Naive thymus-derived CD8-positive, alpha-beta T cell (primary cell): ENCODE data around the gene GYG1. TPM values are rescaled to one million over a fixed set of nuclear protein-coding genes. Genes with fewer than 3 reads are reported as not detected.

ENCODE experiments used
- ATAC-seq, 2 donors: fragments of 150-1000 bp; cut with Tn5 transposase in 1 of 2; sonication (Bioruptor Pico), chemical (Tn5 transposase) in 1 of 2; 1 replicate in 1 of 2; 2 replicates in 1 of 2; pipeline ENCODE4 v1.10.0; 2021; ENCODE audit warnings: mild to moderate bottlenecking in 2 of 2, moderate library complexity in 2 of 2
- POLR2A ChIA-PET: fragments of 350-600 bp; sonication (Branson Sonifier 250); formaldehyde crosslinking; loops from one replicate; lab custom pipeline; 2021; ENCODE audit warnings: antibody characterized with exemption; lab: Charles Lee
- DNase-seq, 10 donors: peaks; one replicate each; pipeline versions ENCODE4 v3.0.0 to v3.0.0-alpha.2; 2020 to 2022
- H3K27ac Mint-ChIP-seq, 10 donors: one replicate each; pipeline ENCODE4 v1.8.0; 2020 to 2022; ENCODE audit warnings: mild to moderate bottlenecking in 10 of 10, mixed read lengths in 10 of 10, moderate library complexity in 4 of 10, inconsistent platforms in 1 of 10
- H3K27me3 Mint-ChIP-seq, 5 donors: one replicate each; pipeline ENCODE4 v1.8.0; 2021 to 2022; ENCODE audit warnings: mixed read lengths in 5 of 5
- H3K36me3 Mint-ChIP-seq, 3 donors: one replicate each; pipeline ENCODE4 v1.8.0; 2020 to 2022; ENCODE audit warnings: mixed read lengths in 3 of 3, mild to moderate bottlenecking in 2 of 3, inconsistent platforms in 1 of 3
- H3K4me1 Mint-ChIP-seq, 4 donors: one replicate each; pipeline ENCODE4 v1.8.0; 2021 to 2022; ENCODE audit warnings: mixed read lengths in 4 of 4
- H3K4me3 Mint-ChIP-seq, 10 donors: one replicate each; pipeline ENCODE4 v1.8.0; 2020 to 2022; ENCODE audit warnings: mild to moderate bottlenecking in 10 of 10, mixed read lengths in 10 of 10, moderate library complexity in 6 of 10, inconsistent platforms in 1 of 10
- H3K9me3 Mint-ChIP-seq, 9 donors: one replicate each; pipeline ENCODE4 v1.8.0; 2020 to 2022; ENCODE audit warnings: mixed read lengths in 9 of 9, mild to moderate bottlenecking in 3 of 9, inconsistent platforms in 1 of 9, moderate library complexity in 1 of 9
- polyA plus RNA-seq, 3 donors: library from polyadenylated mRNA; unstranded; fragments of 300-500 nt; fragmentation: Illumina TruSeq; gene quantifications; one replicate each; pipeline ENCODE4 v1.2.3, GENCODE V29; 2021
- total RNA-seq, 8 experiments: library from RNA in 2 of 8; stranded (reverse) in 2 of 8; gene quantifications; one replicate each; pipeline ENCODE4 v1.2.3 and lab custom pipeline; 2021 to 2026

Gene GYG1
- total and polyA plus RNA-seq, 5 experiments from 2014 or later, result 18.7 to 28.0 (median 23.4) TPM

DNA sequence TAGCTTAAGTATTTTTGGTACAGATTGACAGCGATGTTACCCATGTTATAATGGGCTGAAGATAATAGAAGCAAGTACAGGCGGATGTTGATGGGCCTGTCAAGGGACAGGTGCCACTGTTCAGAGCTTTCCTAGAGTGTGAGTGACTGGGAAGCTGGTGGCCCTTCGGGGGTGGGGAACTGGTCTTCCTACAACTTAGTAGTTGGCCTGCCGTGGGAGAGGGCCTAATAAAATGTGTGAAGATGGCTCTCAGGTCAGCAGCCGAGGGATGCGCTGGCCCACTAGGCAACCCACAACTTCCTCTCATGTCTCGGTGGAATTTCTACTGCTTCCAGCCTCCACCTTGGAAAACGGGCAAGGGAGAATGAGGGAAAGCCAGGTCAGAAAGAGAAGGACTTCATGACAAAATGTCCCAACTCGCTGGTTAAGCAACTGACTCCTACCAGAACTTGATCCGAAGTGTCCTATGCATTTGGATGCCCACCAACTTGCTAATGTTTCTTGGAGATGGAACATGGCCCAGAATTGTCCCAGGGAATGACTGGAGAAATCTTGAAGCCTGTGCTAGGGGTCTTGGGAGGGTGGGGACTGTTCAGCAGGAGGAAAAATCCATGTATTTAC, 1.4 kb downstream of the GYG1 start:
- ATAC-seq (no peak), DNase-seq (no peak)
- H3K27me3 Mint-ChIP-seq, result no peaks in the 10 kb centered on the region
- no peaks in the 10 kb centered on the region for H3K9me3 Mint-ChIP-seq
- H3K4me3 Mint-ChIP-seq, result peak overlapping the region; percentile 70 to 86 (median 79)
- POLR2A ChIA-PET, result interaction anchor here (1.0 to 2.9 kb wide), 4 partner anchors 8 to 136 kb away, joined by 3 to 11 read pairs (median 4); no protein-coding TSS in a partner anchor
- H3K36me3 Mint-ChIP-seq, result peaks cover 0 to 27% (median 9%) of the 10 kb centered on the region in 3 donors
- H3K4me1 Mint-ChIP-seq, result peaks cover 0 to 36% (median 31%) of the 10 kb centered on the region in 4 donors
- H3K27ac Mint-ChIP-seq, result peak overlapping the region; percentile 57 to 89 (median 78)

DNA sequence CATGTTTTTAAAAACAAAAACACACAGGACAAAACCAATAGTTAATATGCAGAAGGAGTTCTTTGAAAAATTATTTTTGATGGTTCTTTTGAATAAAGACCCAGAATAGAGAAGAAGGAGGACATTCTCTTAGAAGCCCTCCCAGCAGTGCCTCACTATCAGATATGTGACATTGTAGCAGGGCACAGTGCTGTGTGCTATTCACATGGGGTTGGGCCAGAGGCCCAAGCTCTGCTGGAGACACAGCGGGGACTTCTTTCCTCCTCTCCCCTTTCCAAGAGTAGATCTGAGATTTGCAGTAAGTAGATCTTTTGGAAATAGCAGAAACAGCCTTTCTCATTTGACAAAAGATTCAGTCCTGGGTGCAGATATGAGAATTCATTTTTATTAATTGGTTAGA, 6.3 kb downstream of the GYG1 start:
- ATAC-seq, result no peak
- Mint-ChIP-seq H3K27me3 (no peaks in the 10 kb centered on the region), H3K36me3 (peaks cover 0 to 54% (median 20%) of the 10 kb centered on the region in 3 donors), H3K4me3 (no peak overlapping the region), H3K27ac (peak overlapping the region in 4 of 10 donors; percentile 44 to 85 (median 61)), H3K9me3 (no peaks in the 10 kb centered on the region), H3K4me1 (peaks cover 0 to 29% (median 26%) of the 10 kb centered on the region in 4 donors)
- POLR2A ChIA-PET, result interaction anchor here (1.0 kb wide), 1 partner anchor 131 kb away, joined by 3 read pairs; no protein-coding TSS in a partner anchor
- no peak for DNase-seq

DNA sequence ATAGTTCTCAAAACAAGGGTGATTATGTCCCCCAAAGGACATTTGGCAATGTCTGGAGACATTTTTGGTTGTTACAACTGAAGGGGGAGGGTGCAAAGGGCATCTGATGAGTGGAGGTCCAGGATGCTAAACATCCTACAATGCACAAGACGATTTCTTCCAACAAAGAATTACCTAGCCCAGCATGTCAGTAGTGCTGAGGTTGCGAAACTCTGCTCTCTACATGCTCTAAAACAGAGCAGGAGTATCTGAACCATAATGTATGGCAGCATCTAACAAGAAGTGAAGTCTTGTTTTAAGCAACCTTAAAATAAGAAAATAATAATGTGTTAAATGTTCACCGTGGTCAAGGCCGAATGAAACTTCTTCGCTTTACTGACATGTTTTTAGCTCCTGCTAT, 7.0 kb downstream of the GYG1 start:
- peaks cover 0 to 22% (median 20%) of the 10 kb centered on the region in 4 donors for H3K4me1 Mint-ChIP-seq
- H3K27ac Mint-ChIP-seq, result peak overlapping the region in 8 of 10 donors; percentile 2 to 85 (median 60)
- H3K36me3 Mint-ChIP-seq, result peaks cover 0 to 56% (median 20%) of the 10 kb centered on the region in 3 donors
- DNase-seq, result no peak
- H3K9me3 Mint-ChIP-seq, result no peaks in the 10 kb centered on the region
- POLR2A ChIA-PET, result interaction anchor here (0.8 kb wide), 1 partner anchor 42 kb away, joined by 3 read pairs; no protein-coding TSS in a partner anchor
- H3K4me3 Mint-ChIP-seq, result peak overlapping the region in 1 of 10 donors; percentile 4
- H3K27me3 Mint-ChIP-seq, result no peaks in the 10 kb centered on the region
- ATAC-seq, result no peak

DNA sequence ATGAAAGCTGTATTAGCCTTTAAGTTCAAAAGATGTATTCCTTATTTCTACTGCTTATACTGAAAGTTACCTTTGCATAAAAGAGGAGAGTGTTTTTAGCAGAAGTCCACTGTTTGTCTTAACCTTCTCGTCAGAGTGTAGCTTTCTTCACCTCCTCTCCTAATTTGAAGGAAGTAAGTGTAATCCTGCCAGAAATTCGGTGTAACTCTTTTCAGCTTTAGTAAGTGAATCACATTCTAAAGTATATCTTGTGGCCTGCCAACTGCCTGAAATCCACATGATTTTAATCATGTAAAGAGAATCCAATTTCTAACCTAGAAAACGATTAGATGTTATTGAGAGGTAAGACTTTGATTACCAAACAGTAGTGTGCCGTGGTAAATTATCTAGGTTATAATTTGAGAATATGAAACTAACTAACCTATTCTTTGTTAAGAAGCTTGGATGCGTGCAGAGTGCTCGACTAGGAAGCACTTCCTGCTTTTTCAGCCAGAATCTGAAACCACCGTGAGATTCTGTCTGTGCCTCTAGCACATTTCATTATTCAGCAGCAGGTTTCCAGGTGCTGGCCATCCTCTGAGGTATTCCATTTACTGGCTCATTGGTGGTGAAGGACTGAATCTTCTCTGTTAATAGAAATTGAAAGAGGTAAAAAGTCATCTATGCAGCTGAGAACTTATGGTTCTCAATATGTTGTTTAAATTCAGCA, 7.5 kb downstream of the GYG1 start:
- Mint-ChIP-seq H3K4me3 (peak overlapping the region in 4 of 10 donors; percentile 4 to 46 (median 25)), H3K4me1 (peaks cover 0 to 19% (median 15%) of the 10 kb centered on the region in 4 donors), H3K27ac (peak overlapping the region in 9 of 10 donors; percentile 38 to 85 (median 62)), H3K9me3 (no peaks in the 10 kb centered on the region), H3K27me3 (no peaks in the 10 kb centered on the region), H3K36me3 (peaks cover 0 to 58% (median 22%) of the 10 kb centered on the region in 3 donors)
- no peak for DNase-seq
- POLR2A ChIA-PET, result interaction anchor here (0.6 to 0.8 kb wide), 2 partner anchors 11 to 43 kb away, joined by 3 to 5 read pairs; no protein-coding TSS in a partner anchor
- ATAC-seq, result peak in 1 of 2 donors; percentile 40

DNA sequence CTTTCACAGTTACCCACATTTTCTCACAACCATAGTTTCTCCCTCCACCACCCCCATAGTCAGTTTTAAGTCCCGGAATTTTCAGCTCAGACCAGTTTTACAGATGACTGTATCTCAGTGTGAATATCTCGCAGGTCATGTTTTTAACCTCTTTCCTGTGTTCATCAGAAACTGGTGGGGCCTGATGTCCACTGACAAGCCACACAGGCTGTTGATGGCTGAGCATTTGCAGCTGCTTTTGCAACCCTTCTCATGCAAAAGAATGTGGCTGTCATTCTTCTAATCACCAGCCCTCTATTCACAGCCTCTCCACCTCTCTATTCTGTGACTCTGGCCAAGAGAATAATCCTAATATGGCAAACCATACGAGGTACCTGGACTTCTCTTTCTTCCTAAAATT, 8.5 kb downstream of the GYG1 start:
- POLR2A ChIA-PET, result no interaction called here
- Mint-ChIP-seq H3K27me3 (no peaks in the 10 kb centered on the region), H3K9me3 (no peaks in the 10 kb centered on the region), H3K27ac (peak overlapping the region in 2 of 10 donors; percentile 69 to 78), H3K36me3 (peaks cover 0 to 64% (median 24%) of the 10 kb centered on the region in 3 donors), H3K4me1 (peaks cover 0 to 23% (median 15%) of the 10 kb centered on the region in 4 donors), H3K4me3 (no peak overlapping the region)
- DNase-seq (no peak), ATAC-seq (no peak)

DNA sequence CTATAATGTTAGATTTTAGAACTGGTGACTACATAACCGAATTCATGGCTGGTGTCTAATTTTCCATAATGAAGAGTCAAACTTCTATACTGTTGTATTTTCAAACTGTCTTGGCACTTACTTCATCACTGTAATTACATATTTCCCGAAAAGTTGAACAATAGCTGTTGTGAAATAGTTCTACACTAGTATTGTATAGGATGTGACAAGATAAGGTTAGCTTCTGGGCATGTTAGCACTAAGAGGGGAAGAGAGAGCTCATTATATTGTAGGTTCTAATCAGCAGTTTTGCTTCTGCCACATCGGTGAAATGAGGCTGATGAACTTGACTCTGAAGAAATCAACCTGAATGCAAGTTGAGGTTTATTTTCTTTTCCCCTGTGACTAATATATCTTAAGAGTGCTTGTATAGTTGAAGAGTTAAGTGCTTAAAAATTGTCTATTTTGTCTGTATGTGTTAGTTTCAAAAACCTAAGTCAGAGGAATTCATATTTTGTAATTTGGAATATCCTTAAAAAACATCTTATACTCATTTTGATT, 8.9 kb downstream of the GYG1 start:
- Mint-ChIP-seq H3K9me3 (no peaks in the 10 kb centered on the region), H3K27ac (peak overlapping the region in 2 of 10 donors; percentile 69 to 78), H3K4me1 (peaks cover 0 to 23% (median 15%) of the 10 kb centered on the region in 4 donors), H3K27me3 (no peaks in the 10 kb centered on the region), H3K4me3 (no peak overlapping the region), H3K36me3 (peaks cover 0 to 60% (median 22%) of the 10 kb centered on the region in 3 donors)
- no peak for ATAC-seq
- POLR2A ChIA-PET, result interaction anchor here (1.0 kb wide), 1 partner anchor 8 kb away, joined by 4 read pairs; no protein-coding TSS in a partner anchor
- no peak for DNase-seq

DNA sequence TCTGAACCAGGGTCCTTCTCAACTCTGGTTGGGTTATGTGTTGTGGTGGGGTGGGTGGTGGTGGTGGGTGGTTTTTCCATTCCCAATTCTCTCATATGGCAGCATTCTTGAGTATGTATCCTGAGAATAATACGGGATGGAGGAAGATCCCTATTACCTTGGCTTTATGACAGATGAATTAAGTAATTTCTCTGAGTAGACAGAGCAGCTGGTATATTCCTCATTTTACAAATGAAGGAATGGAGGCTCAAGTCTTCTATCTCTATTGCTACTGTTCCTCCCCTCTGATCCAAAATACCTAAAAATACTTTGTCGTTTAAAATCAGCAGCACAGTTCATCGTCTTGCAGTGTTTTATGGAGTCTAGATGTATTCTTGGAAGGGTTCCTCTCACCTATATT, 10.4 kb downstream of the GYG1 start:
- H3K27ac Mint-ChIP-seq, result no peak overlapping the region
- H3K9me3 Mint-ChIP-seq, result no peaks in the 10 kb centered on the region
- ATAC-seq, result no peak
- peaks cover 0 to 23% (median 13%) of the 10 kb centered on the region in 4 donors for H3K4me1 Mint-ChIP-seq
- POLR2A ChIA-PET, result no interaction called here
- H3K27me3 Mint-ChIP-seq, result no peaks in the 10 kb centered on the region
- H3K4me3 Mint-ChIP-seq, result no peak overlapping the region
- DNase-seq, result no peak
- peaks cover 0 to 53% (median 17%) of the 10 kb centered on the region in 3 donors for H3K36me3 Mint-ChIP-seq

DNA sequence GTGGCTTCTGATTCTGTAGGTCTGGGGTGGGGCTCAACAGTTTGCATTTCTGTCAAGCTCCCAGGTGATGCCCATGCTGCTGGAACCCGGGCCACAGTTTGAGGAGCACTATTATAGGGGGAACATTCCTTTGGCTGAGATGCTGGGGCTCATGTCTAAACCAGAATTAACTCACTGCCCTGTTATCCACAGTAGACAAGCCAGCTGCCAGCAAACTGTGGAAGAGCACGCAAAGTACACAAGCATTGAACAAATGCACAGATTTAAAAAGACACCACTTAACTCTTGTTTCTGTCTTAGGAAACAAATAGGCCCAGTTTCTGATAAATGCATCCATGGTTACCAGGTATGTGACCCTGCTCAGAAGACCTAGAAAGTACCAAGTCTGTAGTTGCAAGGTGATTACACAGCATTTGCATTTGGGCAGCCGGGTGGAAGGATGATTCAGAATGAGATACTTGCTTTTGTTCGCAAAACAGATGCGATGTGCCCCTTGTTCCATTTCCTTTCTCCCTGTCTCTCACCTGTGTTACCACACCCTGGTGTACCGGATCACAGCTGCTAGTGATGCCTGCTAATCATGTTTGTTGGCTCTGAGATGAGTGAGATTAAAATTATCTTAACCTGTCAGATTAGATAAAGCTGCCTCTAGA, 12.4 kb downstream of the GYG1 start:
- Mint-ChIP-seq H3K36me3 (peaks cover 10 to 60% (median 23%) of the 10 kb centered on the region in 3 donors), H3K4me1 (peaks cover 0 to 22% (median 7%) of the 10 kb centered on the region in 4 donors)
- ATAC-seq, result no peak

DNA sequence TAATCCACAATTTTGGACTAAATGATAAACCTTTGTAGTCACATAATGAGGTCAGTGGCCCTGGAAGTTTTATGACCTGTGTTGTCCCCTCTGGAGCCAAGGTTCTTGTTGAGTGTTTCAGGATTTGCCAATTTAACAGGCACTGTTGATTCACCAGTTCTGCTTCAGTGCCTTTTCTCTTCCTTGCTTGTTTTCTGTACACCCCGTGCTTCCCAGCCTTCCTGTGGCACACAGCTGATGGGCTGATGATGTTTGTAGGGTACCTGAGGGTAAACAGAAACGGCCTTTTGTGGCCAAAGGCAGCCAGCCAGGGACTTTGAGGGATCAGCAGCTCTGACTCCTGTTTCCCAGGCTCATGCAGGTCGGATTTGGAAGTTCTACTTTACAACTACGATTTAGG, 13.3 kb downstream of the GYG1 start:
- H3K36me3 Mint-ChIP-seq, result peaks cover 10 to 62% (median 27%) of the 10 kb centered on the region in 3 donors
- H3K9me3 Mint-ChIP-seq, result no peaks in the 10 kb centered on the region
- no peaks in the 10 kb centered on the region for H3K27me3 Mint-ChIP-seq
- no peak for DNase-seq
- peaks cover under 1 to 21% (median 6%) of the 10 kb centered on the region in 4 donors for H3K4me1 Mint-ChIP-seq
- no peak for ATAC-seq
- POLR2A ChIA-PET, result no interaction called here
- H3K27ac Mint-ChIP-seq, result no peak overlapping the region
- H3K4me3 Mint-ChIP-seq, result no peak overlapping the region

More for the DNA sequence above, 12.4 kb downstream of the GYG1 start:
- H3K27ac Mint-ChIP-seq, result peak overlapping the region in 1 of 10 donors; percentile 15
- H3K9me3 Mint-ChIP-seq, result no peaks in the 10 kb centered on the region
- no peaks in the 10 kb centered on the region for H3K27me3 Mint-ChIP-seq
- no peak for DNase-seq
- POLR2A ChIA-PET, result no interaction called here
- H3K4me3 Mint-ChIP-seq, result no peak overlapping the region

DNA sequence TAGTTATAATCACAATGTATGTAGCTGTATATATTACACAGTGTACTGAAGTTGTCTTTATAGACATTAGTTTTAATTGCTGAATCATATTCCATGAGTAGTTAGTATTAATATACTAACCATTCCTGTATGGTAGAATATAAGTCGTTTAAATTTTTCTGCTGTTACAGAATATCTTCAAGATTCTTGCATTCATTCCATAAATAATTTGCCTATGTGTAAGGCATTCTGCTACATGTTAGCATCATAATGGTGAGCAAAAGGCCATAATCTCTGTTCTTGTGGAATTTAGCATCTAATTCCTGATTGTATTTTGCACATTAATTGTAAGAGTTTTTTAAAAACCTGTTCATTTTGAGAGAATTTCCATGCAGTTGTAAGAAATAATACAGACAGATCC, 14.1 kb downstream of the GYG1 start:
- no peak for DNase-seq
- peaks cover 3 to 25% (median 10%) of the 10 kb centered on the region in 4 donors for H3K4me1 Mint-ChIP-seq
- POLR2A ChIA-PET, result no interaction called here
- H3K36me3 Mint-ChIP-seq, result peaks cover 10 to 60% (median 26%) of the 10 kb centered on the region in 3 donors
- no peak overlapping the region for H3K27ac Mint-ChIP-seq
- H3K27me3 Mint-ChIP-seq, result no peaks in the 10 kb centered on the region
- H3K4me3 Mint-ChIP-seq, result no peak overlapping the region
- H3K9me3 Mint-ChIP-seq, result no peaks in the 10 kb centered on the region
- ATAC-seq, result no peak

DNA sequence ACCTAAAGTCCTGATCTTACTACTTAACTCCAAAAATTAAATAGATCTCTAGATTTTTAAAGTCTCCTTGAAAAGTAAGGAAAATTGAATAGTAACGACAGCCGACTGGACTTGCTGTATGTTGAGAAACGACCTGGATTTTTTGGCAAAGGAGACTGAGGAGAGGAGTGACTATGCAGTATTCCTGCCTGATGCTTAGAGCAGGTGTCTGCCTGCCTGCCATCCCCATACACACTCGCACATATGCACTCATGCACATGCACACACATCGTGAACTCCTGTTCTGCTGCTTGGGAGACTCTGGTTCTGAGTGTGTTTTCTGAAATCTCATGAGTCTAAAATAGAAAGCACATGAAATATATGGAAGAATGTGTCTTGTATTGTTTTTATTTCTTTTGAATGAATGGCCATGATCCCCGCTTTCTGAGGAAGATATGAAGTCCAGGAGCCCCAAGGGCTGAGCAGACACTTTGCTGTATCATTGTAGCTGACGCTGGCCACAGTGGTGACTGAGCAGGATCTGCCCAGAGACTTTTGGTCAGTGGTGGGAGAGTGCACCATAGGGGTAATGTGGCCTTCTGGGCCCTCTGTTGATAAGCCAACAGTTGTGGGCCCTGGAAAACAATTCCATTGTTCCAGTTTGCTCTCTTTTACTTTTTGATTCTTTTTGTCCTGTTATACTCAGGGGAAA, 16.4 kb downstream of the GYG1 start:
- peaks cover 16 to 64% (median 37%) of the 10 kb centered on the region in 3 donors for H3K36me3 Mint-ChIP-seq
- no peaks in the 10 kb centered on the region for H3K27me3 Mint-ChIP-seq
- DNase-seq (no peak), ATAC-seq (no peak)
- H3K27ac Mint-ChIP-seq, result peak overlapping the region in 2 of 10 donors; percentile 10 to 53
- POLR2A ChIA-PET, result no interaction called here
- H3K4me3 Mint-ChIP-seq, result no peak overlapping the region
- H3K4me1 Mint-ChIP-seq, result peaks cover 3 to 26% (median 12%) of the 10 kb centered on the region in 4 donors
- H3K9me3 Mint-ChIP-seq, result no peaks in the 10 kb centered on the region
